Stimulated activated CD8-positive, alpha-beta memory T cell treated with anti-CD3 and anti-CD28 coated beads, Interleukin-7, amount 100 ng/mL, for 48 hours (primary cell): ENCODE results near the gene SAMD11.

ENCODE experiments used
- DNase-seq, 2 donors: peaks; one replicate each; pipeline ENCODE4 v3.0.0-alpha.2; 2020; ENCODE audit warnings: low read depth in 1 of 2; ENCODE audit errors: extremely low read depth in 1 of 2

Gene SAMD11

DNA sequence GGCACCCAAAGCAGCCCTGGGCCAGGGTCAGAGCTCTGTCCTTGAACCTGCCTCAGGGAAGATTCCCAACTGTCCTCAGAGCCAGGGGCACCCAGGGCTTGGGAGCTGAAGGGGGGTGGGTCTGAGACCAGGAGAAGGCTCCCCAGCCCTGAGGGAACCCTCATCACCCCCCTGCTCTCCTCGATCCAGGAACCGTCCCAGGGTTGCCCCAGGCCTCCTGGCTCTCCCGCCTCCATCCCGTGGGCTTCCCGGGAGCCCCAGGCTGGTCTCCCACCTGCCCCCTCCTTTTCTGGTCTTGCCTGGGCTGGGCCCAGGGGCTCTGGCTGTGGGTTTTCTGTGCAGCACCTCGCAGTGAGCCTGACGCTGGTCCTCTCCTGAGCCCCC lies 6.7 kb upstream of the SAMD11 start:
- DNase-seq, result no peak

DNA sequence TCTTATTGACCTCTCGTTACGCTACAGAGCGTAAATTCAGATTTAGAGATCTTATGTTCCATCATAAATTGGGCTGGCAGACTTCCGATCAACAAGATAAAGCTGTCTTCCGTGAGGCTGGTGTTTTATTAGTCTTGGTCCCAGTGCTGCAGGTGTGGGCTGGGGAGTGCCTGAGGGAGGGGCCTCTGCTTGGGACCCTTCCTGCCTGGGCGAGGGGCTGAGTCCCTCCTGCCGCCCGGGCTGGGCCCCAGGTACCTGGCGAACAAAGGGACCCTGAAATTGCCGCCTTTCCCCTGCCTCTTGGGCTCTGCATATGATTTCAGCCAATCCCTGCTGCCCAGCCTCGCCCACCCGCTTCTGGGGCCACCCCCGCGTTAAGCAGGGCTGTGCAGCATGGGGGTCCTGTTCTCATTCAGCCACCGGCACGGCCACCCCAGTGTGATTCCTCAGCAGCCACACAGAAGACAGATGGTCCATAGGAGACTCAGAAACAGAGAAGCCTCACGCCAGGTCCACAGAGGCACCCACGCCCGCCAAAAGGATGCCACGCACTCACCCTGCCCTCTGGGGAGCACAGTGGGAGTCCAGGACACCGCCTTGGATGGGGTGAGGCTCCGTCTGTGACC lies 6.1 kb upstream of the SAMD11 start:
- no peak for DNase-seq

DNA sequence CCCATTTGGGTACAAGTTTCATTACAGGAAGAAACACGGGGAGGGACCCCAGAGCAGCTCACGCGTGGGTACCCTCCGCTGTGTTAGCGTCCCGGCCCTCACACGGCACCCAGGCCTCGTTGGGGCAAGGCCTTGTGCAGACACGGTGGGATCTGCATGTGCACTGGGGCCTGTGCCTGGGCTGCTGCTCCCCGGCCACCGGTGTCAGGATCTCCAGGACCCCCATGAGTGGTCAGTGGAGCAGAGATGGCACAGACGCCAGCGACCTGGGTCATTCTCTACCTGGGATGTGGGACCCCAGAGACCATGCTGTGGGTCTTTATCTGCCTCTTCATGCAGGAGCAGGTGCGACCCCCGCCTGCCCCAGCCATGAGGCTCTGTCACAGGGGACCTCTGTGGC lies 5.4 kb upstream of the SAMD11 start:
- no peak for DNase-seq

- DNase-seq, result no peak
These were observed 4.9 kb upstream of the SAMD11 start for GRCh38 chr1:918843-919242.

- no peak for DNase-seq
These were observed 4.4 kb upstream of the SAMD11 start for GRCh38 chr1:919271-919872.

DNA sequence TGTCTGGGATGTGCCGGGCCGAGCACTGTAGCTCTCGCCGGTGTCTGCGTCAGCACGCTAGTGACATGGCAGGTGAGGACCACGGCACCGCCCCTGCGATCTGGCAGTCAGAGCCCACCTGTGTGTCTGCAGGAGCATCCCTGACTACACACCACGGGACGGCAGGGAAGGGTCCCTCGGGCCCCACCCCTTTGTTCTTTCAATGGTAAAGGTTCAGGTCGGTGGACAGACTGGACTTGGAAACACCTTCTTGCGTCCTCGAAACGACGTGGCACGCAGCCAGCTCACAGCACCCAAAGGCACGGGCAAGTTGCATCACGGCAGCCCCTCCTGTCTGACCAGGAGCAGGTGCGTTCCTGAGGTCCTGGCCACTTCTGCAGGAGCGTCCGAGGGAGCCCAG lies 3.7 kb upstream of the SAMD11 start:
- DNase-seq, result no peak

DNA sequence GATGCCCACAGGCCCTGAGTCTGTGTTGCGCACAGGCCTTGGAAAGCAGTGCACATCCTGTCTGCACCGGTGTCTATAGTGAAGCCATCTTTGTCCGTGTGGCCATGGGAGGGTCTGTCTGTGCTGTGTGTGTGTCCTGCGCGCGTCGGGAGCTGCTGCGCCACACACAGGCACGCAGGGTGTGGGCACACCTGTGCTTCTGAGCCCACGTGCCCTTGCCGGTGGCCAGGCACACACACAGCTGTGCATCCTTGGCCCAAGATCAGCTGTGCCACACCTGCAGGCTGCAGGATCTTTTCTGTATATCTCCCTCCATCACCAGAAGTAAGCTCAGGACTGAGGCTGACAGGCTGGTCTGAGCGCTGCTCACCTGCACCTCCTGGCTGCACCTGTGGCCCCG lies 3.2 kb upstream of the SAMD11 start:
- no peak for DNase-seq

DNA sequence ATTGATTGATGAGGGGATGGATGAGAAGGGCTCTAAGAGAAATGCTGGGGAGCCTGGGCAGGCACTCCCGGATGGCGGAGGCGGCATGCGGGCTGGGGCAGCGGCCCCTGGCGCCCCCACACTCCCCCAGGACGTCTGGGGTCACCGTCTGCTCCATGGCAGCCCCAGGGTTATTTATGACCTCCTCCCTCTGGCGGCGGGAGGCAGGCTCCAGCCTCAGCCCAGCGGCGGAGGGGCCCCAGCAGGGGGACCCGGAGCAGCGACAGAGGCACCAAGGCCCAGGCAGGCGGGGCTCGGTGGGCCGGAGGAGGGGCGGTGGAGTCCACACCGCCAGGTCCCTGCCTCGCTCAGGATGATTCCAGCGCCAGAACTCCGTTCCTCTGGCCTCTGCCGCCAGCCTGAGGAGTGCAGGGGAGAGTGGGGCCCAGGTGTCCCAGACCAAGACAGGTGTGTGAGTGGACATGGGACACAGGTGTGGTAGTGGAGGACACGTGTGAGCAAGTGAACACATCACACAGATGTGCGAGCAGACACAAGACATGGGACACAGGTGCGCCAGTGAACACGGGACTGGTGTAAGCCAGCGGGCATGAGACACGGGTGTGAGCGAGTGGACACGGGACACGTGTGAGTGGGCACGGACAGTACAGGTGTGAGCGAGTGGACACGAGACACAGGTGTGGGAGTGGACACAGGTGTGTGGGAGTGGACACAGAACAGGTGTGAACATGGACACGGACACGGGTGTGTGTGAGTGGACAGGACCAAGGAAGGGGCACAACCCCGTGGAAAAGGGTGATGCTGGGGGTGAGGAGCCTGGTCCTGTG lies 2.5 kb upstream of the SAMD11 start:
- no peak for DNase-seq

DNA sequence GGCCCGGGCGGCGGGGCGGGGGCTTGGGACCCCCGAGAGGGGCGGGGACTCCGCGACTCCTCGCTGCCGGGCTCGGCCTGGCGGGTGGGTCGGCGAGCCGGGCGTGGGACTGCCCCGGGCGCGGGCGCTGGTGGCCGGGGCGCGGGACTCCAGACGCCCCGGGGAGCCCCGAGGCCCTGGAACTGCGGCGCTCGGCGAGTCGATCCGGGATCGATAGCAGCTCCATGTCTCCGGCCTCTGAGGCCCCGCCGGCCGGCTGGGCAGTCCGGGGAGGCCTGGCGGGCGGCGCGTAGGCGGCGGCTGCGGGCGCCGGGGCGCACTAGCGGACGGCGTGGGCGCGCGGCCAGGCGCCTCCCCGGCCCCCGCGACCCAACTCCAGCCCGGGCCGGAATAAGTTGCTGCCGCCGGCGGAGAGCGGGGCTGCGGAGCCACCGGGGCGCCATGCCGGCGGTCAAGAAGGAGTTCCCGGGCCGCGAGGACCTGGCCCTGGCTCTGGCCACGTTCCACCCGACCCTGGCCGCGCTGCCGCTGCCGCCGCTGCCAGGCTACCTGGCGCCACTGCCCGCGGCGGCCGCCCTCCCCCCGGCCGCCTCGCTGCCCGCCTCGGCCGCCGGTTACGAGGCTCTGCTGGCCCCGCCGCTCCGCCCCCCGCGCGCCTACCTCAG lies 400 bp downstream of the SAMD11 start:
- DNase-seq, result no peak

GRCh38 chr1:924656-925560 lies 1.2 kb downstream of the SAMD11 start:
- no peak for DNase-seq

DNA sequence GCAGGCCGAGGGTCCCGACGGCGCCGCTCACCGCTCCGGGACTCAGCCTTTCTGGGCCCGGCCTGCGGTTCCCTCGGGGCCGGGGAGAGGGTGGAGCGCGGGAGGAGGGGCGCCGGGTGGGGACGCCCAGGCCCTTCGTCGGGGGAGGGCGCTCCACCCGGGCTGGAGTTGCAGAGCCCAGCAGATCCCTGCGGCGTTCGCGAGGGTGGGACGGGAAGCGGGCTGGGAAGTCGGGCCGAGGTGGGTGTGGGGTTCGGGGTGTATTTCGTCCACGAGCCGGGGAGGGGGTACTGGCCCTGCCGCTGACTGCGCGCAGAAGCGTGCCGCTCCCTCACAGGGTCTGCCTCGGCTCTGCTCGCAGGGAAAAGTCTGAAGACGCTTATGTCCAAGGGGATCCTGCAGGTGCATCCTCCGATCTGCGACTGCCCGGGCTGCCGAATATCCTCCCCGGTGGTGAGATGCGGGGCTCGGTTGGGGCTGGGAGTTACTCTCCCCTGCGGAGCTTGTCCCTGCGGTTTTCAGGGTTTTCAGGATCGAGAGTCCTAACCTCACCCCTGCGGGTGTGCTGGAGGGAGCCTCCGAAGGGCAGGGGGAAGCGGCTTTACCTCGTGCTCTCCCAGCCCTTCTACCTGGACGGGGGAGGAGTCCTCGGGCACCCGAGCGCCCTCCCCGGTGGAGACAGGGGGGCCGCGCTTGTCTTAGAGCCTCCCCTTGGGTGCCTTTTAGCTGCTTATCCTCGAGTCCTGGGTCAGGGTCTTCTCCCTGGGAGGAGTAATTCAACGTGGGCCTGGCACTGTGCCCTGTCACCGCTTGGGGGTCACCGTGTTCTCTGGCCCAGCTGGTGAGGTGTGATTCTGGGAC lies 2.1 kb downstream of the SAMD11 start:
- no peak for DNase-seq

- DNase-seq, result no peak
These were observed 3.5 kb downstream of the SAMD11 start for GRCh38 chr1:927234-927633.

- no peak for DNase-seq
These were observed 4.0 kb downstream of the SAMD11 start for GRCh38 chr1:927748-928147.

- DNase-seq, result no peak
These were observed 5.3 kb downstream of the SAMD11 start for GRCh38 chr1:928825-929661.

- DNase-seq, result no peak
These were observed 6.2 kb downstream of the SAMD11 start for GRCh38 chr1:929712-930632.

DNA sequence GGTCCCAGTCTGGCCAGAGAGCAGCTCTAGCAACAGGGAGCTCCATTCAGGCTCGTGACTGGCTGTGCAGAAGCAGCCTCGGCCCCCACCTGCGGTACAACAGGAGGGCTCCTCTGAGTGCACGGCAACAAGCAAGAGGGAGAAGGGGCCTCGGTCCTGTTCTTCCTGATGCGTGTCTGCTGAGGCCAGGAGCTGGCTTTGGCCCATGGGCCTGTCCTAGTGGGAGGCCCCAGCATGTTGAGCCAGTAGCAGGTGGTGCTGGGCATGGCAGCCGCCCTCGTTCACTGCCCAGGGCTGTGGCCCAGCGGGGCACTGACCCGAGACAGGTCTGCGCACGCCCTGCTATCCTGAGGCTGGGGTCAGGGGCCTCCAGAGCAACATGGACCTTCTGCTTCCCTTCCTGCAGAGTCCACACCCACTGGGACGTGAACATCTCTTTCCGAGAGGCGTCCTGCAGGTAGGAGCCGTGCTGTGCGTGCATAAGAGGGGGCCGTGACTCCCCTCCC lies 7.0 kb downstream of the SAMD11 start:
- no peak for DNase-seq

- DNase-seq, result no peak
These were observed 7.9 kb downstream of the SAMD11 start for GRCh38 chr1:931380-932172.
